Esophagus (tissue), 2 donors: ENCODE measurements around the gene KSR1. TPM values are rescaled to one million over a fixed set of nuclear protein-coding genes. Genes with fewer than 3 reads are reported as not detected.
"Not testable (repeated sequence)": the region's sequence is repeated elsewhere in the genome, so short reads cannot be mapped to it uniquely, and the experiment has no call there.

Experiments used
- H3K27ac ChIP-seq, 2 donors: one replicate each; pipeline ENCODE4 v1.5.1; 2013; ENCODE audit warnings: low read depth in 2 of 2, mild to moderate bottlenecking in 2 of 2, inconsistent platforms in 1 of 2, low read length in 1 of 2, moderate library complexity in 1 of 2
- H3K27me3 ChIP-seq, 2 donors: one replicate each; pipeline ENCODE4 v1.6.1; 2013; ENCODE audit warnings: low read length in 2 of 2, control low read depth in 1 of 2, mild to moderate bottlenecking in 1 of 2; ENCODE audit not compliant: insufficient read depth in 2 of 2, control insufficient read depth in 1 of 2
- H3K36me3 ChIP-seq, 2 donors: one replicate each; pipeline ENCODE4 v1.6.1; 2013; ENCODE audit warnings: low read length in 1 of 2; ENCODE audit not compliant: control insufficient read depth in 2 of 2, insufficient read depth in 2 of 2
- H3K4me1 ChIP-seq, 2 donors: one replicate each; pipeline ENCODE4 v1.6.1; 2013; ENCODE audit warnings: low read length in 1 of 2; ENCODE audit not compliant: control insufficient read depth in 2 of 2, insufficient read depth in 2 of 2
- H3K4me3 ChIP-seq, 2 donors: one replicate each; pipeline ENCODE4 v1.5.1; 2013; ENCODE audit warnings: low read length in 2 of 2, mild to moderate bottlenecking in 2 of 2, low read depth in 1 of 2, moderate library complexity in 1 of 2
- H3K9me3 ChIP-seq, 2 donors: one replicate each; pipeline ENCODE4 v1.6.1; 2013; ENCODE audit warnings: mild to moderate bottlenecking in 2 of 2, low read depth in 1 of 2, low read length in 1 of 2, moderate library complexity in 1 of 2; ENCODE audit not compliant: control insufficient read depth in 2 of 2, insufficient read depth in 1 of 2
- WGBS, 2 donors: extraction: QIAGEN DNeasy Blood & Tissue Kit; methylation state at CpG; one replicate each; pipeline ENCODE4 v1.1.7; 2013; 5-methylcytosine and 5-hydroxymethylcytosine counted together
- polyA plus RNA-seq, 2 donors: library from polyadenylated mRNA; stranded (reverse); fragments of 200-250 nt; gene quantifications; one replicate each; pipeline ENCODE4 v1.2.3, GENCODE V29; 2013
- donor health status: healthy with polysubstance abuse.
- donor health status: Bipolar disorder and iron deficiency.

The KSR1 gene
- polyA plus RNA-seq, 2 donors: 35.3 to 52.4 TPM

DNA sequence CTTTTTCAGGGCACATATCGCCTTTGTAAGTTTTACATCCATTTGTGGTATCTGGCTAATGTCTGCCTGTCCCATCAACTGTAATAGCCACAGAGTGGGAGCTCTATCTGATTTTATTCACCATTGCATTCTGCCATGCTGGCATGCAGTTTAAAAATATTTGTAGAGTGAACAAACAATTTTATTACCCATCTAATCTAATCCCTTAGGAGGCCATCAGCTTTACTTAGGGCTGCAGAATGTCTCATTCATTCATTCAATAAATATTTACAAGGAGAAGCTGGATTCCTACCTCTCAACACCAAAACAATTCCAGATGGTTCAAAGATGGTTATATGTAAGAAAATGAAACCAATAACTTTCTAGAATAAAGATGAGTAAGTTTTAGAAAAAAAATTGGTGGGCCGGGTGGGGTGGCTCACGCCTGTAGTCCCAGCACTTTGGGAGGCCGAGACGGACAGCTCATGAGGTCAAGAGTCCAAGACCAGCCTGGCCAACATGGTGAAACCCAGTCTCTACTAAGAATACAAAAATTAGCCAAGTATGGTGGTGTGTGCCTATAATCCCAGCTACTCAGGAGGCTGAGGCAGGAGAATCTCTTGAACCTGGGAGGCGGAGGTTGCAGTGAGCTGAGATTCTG lies 20.7 kb upstream of the KSR1 start:
- H3K27ac ChIP-seq, H3K27me3 ChIP-seq, H3K36me3 ChIP-seq, H3K9me3 ChIP-seq, H3K4me3 ChIP-seq, H3K4me1 ChIP-seq: not testable (repeated sequence)
- 93 to 96% methylated on average over 6 of the region's 6 CpGs for WGBS, 2 donors

DNA sequence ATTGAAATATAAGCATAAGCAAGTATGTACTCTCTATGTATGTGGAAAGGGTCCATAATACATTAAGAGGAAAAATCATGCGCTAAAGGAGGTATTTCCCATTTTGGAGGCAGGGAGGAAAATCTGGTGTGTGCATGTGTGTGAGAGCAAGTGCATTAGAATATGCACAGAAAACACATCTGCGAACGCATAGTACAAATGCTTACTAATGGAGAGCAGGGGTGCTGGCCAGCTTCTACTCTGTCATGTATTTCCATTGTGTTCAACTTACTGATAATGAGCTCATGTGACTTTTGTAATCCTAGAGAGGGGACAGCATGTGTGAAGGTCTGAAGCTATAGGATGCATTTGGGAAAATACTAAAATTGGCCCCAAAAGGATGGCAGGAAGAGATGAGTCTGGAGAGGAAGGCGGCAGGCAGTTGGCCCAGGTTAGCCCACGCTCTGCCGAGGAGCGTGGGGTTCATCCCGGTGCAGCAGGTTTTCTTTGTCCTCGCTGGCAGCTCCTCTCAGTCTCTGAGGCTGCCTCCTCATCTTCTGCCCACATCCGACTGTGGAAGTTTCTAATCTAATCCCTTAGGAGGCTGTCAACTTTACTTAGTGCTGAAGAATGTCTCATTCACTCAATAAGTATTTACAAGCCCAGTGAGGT lies 17.8 kb upstream of the KSR1 start:
- no peak overlapping the region for H3K27ac ChIP-seq
- H3K4me1 ChIP-seq: no peaks in the 10 kb centered on the region
- H3K36me3 ChIP-seq: no peaks in the 10 kb centered on the region
- no peaks in the 10 kb centered on the region for H3K27me3 ChIP-seq
- no peaks in the 10 kb centered on the region for H3K9me3 ChIP-seq
- no peak overlapping the region for H3K4me3 ChIP-seq
- 92 to 95% methylated on average over 10 of the region's 10 CpGs for WGBS, 2 donors

DNA sequence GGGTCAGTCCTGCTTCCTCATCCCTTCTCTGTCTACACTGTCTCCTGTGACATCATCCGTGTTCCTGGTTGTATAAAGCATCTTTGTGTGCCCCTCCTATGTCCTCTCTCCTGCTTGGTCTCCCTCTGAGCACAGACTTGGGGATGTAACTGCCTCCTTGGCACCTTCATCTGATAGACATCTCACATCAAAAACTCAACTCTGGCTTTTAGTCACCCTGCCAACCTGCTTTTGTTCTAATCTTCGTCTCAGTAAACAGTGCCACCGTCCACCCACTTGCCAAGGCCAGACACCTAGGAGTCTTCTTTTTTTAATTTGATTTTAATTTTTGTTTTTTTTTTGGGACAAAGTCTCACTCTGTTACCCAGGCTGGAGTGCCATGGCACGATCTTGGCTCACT lies 16.9 kb upstream of the KSR1 start:
- 60 to 71% methylated on average over 4 of the region's 4 CpGs for WGBS, 2 donors
- H3K9me3 ChIP-seq: no peaks in the 10 kb centered on the region
- H3K27me3 ChIP-seq: no peaks in the 10 kb centered on the region

DNA sequence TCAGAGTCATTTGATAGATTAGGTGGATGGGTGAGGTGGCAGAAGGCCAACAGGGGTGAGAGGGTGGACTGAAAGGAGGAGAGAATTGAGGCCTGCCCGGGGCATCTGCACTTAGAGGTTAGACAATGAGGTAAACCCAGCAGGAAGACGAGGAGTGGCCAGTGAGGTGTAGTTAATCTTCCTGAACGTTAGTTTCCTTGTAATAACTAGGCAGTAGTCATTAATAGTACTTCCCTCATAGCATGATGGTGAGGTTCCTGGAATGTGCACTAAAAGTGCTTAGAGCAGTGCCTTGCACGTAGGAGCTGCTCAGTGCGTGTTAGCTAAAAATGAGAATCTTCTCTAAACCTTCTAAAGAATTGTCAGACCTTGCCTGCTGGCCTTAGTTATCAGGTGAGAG lies 13.5 kb upstream of the KSR1 start:
- H3K4me3 ChIP-seq: no peak overlapping the region
- H3K27me3 ChIP-seq: no peaks in the 10 kb centered on the region
- H3K27ac ChIP-seq: no peak overlapping the region
- no peaks in the 10 kb centered on the region for H3K9me3 ChIP-seq
- no peaks in the 10 kb centered on the region for H3K36me3 ChIP-seq
- no peaks in the 10 kb centered on the region for H3K4me1 ChIP-seq
- WGBS, 2 donors: 33 to 46% methylated on average over 5 of the region's 5 CpGs

More for the DNA sequence above, 16.9 kb upstream of the KSR1 start:
- Histone ChIP-seq H3K4me3 (no peak overlapping the region), H3K4me1 (no peaks in the 10 kb centered on the region), H3K36me3 (no peaks in the 10 kb centered on the region), H3K27ac (no peak overlapping the region)

DNA sequence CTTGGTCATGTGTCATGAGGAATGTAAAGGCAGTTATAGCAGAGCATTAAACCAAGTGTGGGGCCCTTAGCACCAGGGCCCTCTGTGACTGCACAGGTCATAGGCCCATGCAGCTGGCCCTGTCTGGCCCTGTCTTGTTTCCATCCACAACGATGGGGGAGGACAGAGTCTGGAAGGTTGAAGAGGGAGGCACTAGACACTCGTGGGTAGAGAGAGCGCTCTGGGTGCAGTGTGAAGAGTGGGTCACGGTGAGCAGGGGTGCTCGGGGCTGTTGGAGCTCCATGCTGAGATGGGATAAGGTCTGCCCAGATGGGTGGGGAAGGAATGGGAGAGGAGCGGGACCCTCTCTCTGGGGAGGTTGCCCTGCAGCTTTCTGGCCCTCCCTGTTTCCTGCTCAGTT lies 12.8 kb upstream of the KSR1 start:
- Histone ChIP-seq H3K9me3 (no peaks in the 10 kb centered on the region), H3K27me3 (no peaks in the 10 kb centered on the region), H3K36me3 (no peaks in the 10 kb centered on the region), H3K27ac (no peak overlapping the region), H3K4me3 (no peak overlapping the region), H3K4me1 (no peaks in the 10 kb centered on the region)
- WGBS, 2 donors: 91 to 95% methylated on average over 6 of the region's 6 CpGs

DNA sequence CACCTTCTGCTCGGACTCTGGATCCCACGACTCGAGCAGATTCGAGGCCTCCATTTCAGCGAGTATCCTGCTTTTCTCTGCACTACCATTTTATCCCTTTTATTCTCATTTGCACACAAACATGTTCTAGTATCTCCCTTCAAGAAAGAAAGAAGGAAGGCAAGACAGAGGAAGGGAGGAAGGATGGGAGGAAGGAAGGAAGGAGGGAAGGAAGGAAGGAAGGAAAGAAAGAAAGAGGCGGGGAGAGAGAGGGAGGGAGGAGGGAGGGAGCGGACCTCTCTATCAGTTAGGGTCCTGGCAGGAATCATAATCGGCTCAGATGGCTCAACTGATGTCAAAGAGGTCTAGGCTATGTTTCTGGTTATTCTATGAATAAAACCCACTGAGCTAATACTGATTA lies 10.3 kb upstream of the KSR1 start:
- H3K4me3 ChIP-seq: no peak overlapping the region
- H3K4me1 ChIP-seq: no peaks in the 10 kb centered on the region
- no peak overlapping the region for H3K27ac ChIP-seq
- H3K36me3 ChIP-seq: no peaks in the 10 kb centered on the region
- 92 to 93% methylated on average over 8 of the region's 8 CpGs for WGBS, 2 donors
- H3K27me3 ChIP-seq: no peaks in the 10 kb centered on the region
- H3K9me3 ChIP-seq: no peaks in the 10 kb centered on the region

DNA sequence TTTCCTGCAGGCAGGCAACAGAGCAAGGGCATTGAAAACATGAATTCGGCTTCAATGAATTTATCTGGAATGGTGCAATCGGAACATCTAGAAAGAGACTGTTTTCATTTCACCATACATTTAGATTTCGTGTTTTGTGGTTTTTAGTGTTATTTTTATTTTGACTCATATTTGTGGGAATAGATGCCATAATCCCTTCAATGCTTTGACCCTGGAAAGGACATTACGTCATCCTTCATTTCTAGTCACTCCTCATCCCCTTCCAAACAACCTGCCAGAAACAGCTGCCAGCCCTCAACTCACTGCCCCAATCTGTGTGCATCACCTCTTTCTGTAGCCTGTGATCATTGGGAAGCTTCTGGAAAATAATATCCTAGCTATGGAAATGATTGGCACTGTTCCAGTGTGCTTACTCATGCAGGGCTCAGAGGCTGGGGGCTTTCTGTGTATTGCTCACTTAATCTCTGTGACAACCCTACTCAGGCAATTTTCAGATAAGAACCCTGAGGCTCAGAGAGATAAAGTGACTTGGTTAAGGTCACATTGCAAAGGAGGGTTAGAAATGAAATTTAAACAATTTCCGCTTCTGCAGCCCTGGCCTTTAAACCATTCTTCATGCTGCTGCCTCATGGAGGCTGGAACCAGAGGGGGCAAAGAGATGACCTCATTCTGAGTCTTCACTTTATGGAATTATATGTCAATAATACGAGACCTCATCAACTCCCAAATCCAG lies 9.5 kb upstream of the KSR1 start:
- H3K36me3 ChIP-seq: no peaks in the 10 kb centered on the region
- no peaks in the 10 kb centered on the region for H3K4me1 ChIP-seq
- H3K27ac ChIP-seq: no peak overlapping the region
- 77 to 78% methylated on average over 6 of the region's 6 CpGs for WGBS, 2 donors
- H3K27me3 ChIP-seq: no peaks in the 10 kb centered on the region
- no peaks in the 10 kb centered on the region for H3K9me3 ChIP-seq
- no peak overlapping the region for H3K4me3 ChIP-seq

DNA sequence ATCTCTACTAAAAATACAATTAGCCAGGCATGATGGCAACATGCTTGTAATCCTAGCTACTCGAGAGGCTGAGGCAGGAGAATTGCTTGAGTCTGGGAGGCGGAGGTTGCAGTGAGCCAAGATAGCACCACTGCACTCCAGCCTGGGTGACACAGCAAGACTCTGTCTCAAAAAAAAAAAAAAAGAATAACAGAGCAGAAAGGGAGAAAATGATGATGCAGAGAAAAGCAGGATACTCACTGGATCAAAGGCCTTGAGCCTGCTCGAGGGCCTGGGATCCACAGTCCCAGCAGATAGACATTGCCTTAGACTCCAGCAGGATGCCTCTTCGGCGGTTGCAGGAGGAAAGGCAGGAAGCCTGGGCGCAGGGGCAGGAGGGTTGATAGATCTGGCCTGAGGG lies 7.7 kb upstream of the KSR1 start:
- H3K9me3 ChIP-seq, H3K27ac ChIP-seq, H3K27me3 ChIP-seq, H3K36me3 ChIP-seq, H3K4me3 ChIP-seq, H3K4me1 ChIP-seq: not testable (repeated sequence)
- WGBS, 2 donors: 91 to 95% methylated on average over 6 of the region's 6 CpGs

DNA sequence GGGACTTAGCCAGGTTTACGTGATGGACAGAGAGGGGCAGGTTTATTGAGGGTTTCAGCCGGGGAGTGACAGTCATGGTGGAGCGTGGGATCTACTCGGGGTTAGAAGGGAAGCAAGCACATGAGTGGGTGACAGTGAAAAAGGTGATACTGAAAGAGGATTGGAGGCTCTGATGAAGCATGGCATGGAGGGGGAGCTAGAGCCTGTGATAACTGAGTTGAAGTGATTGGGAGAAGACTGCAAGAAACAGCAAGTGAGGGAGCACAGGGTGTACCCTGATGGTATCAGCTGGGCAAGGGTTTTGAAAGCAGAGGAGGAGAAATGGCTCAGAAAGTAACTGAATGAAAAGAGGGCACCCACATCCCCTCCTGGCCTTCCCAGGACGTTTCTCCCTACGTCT lies 6.7 kb upstream of the KSR1 start:
- no peaks in the 10 kb centered on the region for H3K4me1 ChIP-seq
- no peak overlapping the region for H3K27ac ChIP-seq
- H3K9me3 ChIP-seq: no peaks in the 10 kb centered on the region
- H3K4me3 ChIP-seq: no peak overlapping the region
- no peaks in the 10 kb centered on the region for H3K36me3 ChIP-seq
- no peaks in the 10 kb centered on the region for H3K27me3 ChIP-seq
- 84 to 88% methylated on average over 6 of the region's 6 CpGs for WGBS, 2 donors

DNA sequence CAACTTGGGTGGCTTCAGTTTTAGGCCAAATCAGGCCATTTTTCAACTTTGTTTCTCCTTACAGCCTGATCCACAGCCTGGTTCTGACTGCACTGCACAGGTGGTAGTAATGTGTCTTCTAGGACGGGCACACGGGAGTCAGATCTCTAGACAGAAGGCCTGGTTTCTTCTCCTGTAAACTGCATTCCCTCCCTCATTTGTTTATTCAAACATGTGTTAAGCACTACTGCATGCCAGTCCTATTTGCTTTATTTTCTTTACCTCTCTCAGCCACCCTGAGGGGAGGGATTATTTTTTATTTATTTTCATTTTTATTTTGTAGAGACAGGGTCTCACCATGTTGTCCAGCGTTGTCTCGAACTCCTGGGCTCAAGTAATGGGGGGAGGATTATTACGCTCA lies 6.3 kb upstream of the KSR1 start:
- no peaks in the 10 kb centered on the region for H3K27me3 ChIP-seq
- H3K36me3 ChIP-seq: no peaks in the 10 kb centered on the region
- WGBS, 2 donors: 88 to 92% methylated on average over 5 of the region's 5 CpGs
- H3K27ac ChIP-seq: no peak overlapping the region
- no peak overlapping the region for H3K4me3 ChIP-seq
- no peaks in the 10 kb centered on the region for H3K4me1 ChIP-seq
- H3K9me3 ChIP-seq: no peaks in the 10 kb centered on the region
